HG03354 (cell line): Measurements from ENCODE around the gene PRKAR2B.
"Not testable (repeated sequence)": the region's sequence is repeated elsewhere in the genome, so short reads cannot be mapped to it uniquely, and the experiment has no call there.

Experiments used
- ATAC-seq: cut with Tn5 transposase; IDR thresholded peaks from one replicate; pipeline ENCODE4 v1.9.1; 2021; ENCODE audit warnings: mild to moderate bottlenecking; ENCODE audit not compliant: unreplicated experiment, poor library complexity, severe bottlenecking

PRKAR2B gene

DNA sequence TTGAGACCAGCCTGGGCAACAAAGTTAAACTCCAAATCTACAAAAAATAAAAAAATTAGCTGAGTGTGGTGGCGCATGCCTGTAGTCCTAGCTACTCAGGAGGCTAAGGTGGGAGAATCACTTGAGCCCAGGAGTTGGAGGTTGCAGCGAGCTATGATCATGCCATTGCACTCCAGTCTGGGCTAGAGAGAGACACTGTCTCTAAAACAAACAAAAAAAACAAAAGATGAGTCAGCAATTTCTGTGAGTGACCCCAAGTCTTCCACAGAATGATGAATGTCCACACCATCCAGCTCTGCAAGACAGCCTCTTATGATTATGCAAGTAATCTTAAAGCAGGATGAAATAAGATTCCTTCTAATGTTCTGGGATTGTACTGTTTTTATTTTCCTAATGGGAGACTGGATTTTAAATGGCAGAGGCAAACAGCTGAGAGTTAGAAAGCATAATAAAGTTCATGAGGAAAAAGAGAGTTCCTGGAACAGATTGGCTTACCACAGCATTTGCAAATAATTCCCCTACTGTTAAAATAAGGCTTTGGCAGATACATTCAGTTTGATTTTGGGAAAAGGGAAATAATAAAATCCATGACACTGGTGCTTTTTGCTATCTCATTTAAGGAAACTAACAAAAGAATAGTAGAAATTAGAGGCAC is 18.9 kb upstream of the PRKAR2B start:
- ATAC-seq: no peak

GRCh38 chr7:107026166-107026565 is 18.3 kb upstream of the PRKAR2B start:
- no peak for ATAC-seq

- ATAC-seq: no peak
These were observed 17.3 kb upstream of the PRKAR2B start for GRCh38 chr7:107027208-107027607.

- ATAC-seq: no peak
These were observed 15.3 kb upstream of the PRKAR2B start for GRCh38 chr7:107029061-107029763.

GRCh38 chr7:107029764-107030286 is 14.7 kb upstream of the PRKAR2B start:
- no peak for ATAC-seq

DNA sequence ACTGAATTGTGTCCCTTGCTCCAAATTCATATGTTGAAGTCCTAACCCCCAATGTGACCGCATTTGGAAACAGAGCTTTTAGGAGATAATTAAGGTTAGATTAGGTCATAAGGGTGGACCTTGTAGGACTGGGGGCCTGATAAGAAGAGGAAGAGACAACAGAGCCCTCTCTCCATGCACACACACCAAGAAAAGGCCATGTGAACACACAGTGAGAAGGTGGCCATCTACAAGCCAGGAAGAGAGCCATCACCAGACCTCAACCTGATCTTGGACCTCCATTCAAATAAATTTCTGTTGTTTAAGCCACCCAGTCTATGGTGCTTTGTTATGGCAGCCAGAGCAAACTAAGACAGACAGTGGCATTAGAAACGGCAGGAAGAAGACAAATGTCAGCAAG is 12.5 kb upstream of the PRKAR2B start:
- ATAC-seq: no peak

GRCh38 chr7:107032720-107033438 is 11.6 kb upstream of the PRKAR2B start:
- ATAC-seq: no peak

- no peak for ATAC-seq
These were observed 10.0 kb upstream of the PRKAR2B start for GRCh38 chr7:107034553-107034952.

- ATAC-seq: no peak
These were observed 9.1 kb upstream of the PRKAR2B start for GRCh38 chr7:107035446-107035845.

DNA sequence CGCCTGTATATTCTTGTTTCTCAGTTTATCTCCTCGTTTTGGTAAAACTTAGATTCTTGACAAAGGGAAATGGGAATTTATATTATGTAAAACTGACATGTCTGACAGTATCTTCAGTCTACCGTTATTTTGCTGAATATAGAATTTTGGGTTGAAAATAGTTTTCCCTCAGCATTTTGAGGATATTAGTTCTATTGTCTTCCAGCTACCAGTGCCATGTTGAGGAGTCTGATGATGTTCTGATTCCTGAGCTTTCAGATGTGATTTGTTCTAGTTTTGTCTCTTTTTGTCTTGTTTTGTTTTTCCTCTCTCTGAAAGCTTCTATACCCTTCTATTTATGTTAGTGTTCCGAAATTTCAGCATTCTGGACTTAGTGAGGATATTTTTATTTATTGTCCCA is 8.0 kb upstream of the PRKAR2B start:
- no peak for ATAC-seq

DNA sequence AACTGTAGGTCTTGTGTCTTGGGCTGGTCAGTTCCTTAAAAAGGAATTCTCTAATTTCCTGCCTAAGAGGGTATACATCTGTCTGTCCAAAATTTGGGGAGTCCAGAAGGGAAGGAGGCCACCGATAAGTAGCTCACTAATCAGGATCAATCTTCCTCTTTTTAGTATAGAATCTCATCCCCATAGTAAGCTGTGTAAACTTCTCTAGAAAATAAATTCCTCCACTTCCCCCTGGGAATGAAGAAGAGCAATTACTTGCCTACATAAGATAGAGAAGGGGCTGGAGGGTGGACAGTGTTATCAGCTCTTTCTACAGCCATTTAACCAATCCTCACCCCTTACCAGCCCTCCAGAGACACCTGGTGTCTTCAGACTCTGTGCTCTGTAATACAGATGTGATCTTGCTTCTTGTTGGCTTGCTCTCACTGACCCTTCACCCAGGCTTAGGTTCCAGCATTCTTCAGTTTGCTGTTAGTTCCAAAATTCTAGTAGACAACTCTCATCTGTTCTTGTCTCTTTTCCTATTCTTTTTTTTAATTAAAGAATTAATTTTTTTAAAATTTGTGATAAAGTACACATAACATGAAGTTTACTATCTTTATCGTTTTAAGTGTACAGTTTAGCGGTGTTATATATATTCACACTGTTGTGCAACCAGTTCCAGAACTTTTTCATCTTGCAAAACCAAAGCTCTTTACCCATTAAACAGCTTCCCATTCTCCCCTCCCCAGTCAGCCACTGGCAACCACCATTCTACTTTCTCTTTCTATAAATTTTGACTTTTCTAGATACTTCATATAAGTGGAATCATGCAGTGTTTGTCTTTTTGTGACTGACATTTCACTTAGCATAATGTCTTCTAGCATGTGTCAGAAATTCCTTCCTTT is 6.5 kb upstream of the PRKAR2B start:
- no peak for ATAC-seq

GRCh38 chr7:107039199-107039900 is 5.2 kb upstream of the PRKAR2B start:
- no peak for ATAC-seq

- ATAC-seq: no peak
These were observed 3.4 kb upstream of the PRKAR2B start for GRCh38 chr7:107041097-107041496.

DNA sequence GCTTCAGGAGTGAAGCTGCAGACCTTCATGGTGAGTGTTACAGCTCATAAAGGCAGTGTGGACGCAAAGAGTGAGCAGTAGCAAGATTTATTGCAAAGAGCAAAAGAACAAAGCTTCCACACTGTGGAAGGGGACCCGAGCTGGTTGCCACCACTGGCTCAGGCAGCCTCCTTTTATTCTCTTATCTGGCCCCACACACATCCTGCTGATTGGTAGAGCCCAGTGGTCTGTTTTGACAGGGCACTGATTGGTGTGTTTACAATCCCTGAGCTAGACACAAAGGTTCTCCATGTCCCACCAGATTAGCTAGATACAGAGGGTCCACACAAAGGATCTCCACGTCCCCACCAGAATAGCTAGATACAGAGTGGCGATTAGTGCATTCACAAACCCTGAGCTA is 2.7 kb upstream of the PRKAR2B start:
- ATAC-seq: not testable (repeated sequence)

- ATAC-seq: not testable (repeated sequence)
These were observed 2.1 kb upstream of the PRKAR2B start for GRCh38 chr7:107042326-107042910.

DNA sequence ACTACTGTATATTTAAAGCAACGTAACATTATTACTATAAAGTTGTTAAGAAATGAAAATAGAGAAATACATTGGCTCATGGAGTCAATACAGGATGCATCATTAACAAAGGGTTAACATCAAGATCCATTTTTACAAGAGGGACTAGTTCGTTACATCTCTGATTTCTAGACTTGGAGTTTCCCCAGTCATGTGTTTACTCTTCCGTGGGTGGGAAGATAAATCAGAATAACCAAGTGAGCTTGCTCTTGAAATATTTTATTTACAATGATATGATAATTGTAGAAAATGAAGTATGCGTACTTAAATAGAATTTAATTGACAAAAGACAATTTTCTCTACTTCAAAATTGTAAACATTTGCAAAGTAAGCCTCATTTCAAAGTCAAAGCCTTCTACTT is 1.0 kb upstream of the PRKAR2B start:
- no peak for ATAC-seq

DNA sequence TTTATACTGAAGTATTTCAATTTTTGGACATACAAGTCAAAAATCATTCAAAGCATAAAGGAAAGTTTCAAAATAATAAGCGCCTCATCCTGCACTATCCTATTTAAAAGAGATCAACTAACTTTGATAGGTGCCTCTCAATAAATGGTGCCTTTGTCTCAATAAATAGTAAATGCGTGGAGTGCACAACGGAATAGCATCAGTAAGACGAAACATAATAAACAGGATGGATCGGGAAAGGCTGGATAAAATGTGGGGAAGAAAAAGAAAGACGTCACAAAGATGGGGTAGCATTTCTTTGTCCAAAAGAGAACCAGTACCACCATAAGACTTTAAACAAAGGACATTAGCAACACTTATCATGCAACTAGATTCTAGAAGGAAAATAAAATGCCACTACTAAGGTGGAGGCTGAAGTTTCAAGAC is 571 bp upstream of the PRKAR2B start:
- ATAC-seq: no peak

- no peak for ATAC-seq
These were observed 873 bp downstream of the PRKAR2B start for GRCh38 chr7:107045195-107045960.
